ENCODE results near the gene PPP2R2D. TPM values are rescaled to one million over a fixed set of nuclear protein-coding genes. Genes with fewer than 3 reads are reported as not detected.

PPP2R2D gene
- total RNA-seq, 4 donors from 2014 or later, result 18.6 to 27.5 (median 22.1) TPM

GRCh38 chr10:131944412-131944811 lies 43.6 kb downstream of the PPP2R2D start:
- H3K4me3 ChIP-seq, result no peak overlapping the region
- H3K9me3 ChIP-seq, result no peaks in the 10 kb centered on the region
- peaks cover 8 to 98% (median 14%) of the 10 kb centered on the region in 3 donors for H3K36me3 ChIP-seq
- H3K4me1 ChIP-seq, result peaks cover 0 to 43% (median 7%) of the 10 kb centered on the region in 3 donors
- H3K27ac ChIP-seq, result no peak overlapping the region
- no peak for DNase-seq
- H3K27me3 ChIP-seq, result no peaks in the 10 kb centered on the region
- TF ChIP-seq, protein P1, sequence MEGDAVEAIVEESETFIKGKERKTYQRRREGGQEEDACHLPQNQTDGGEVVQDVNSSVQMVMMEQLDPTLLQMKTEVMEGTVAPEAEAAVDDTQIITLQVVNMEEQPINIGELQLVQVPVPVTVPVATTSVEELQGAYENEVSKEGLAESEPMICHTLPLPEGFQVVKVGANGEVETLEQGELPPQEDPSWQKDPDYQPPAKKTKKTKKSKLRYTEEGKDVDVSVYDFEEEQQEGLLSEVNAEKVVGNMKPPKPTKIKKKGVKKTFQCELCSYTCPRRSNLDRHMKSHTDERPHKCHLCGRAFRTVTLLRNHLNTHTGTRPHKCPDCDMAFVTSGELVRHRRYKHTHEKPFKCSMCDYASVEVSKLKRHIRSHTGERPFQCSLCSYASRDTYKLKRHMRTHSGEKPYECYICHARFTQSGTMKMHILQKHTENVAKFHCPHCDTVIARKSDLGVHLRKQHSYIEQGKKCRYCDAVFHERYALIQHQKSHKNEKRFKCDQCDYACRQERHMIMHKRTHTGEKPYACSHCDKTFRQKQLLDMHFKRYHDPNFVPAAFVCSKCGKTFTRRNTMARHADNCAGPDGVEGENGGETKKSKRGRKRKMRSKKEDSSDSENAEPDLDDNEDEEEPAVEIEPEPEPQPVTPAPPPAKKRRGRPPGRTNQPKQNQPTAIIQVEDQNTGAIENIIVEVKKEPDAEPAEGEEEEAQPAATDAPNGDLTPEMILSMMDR (IDR thresholded peaks at IDR 0.05), result no peak
- 87 to 100% methylated on average over 1 to 3 of the region's 4 CpGs for WGBS, 2 donors
- intact Hi-C loops (cut with DNase I), result no loop called here

DNA sequence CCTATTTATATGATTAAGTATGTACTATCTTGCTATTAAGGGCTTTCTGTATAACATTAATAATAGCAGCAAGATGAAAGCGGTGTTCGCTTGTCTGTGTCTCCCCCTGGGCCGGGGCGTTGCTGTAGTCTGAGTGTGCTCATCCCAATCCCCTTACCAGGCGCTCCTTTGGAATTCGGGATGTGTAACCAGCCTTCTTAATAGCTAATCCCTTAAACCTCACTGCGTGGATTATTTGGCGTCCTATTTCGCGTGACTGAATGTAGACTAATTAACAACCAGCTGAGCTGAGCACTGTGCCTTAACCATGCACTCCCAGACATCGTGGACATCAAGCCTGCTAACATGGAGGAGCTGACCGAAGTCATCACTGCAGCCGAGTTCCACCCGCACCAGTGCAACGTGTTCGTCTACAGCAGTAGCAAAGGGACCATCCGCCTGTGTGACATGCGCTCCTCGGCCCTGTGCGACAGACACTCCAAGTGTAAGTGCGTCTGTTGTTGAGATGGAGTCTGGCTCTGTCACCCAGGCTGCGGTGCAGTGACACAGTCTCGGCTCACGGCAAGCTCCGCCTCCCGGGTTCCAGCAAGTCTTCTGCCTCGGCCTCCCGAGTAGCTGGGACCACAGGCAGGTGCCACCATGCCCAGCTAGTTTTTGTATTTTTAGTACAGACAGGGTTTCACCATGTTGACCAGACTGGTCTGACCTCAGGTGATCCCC lies 44.3 kb downstream of the PPP2R2D start:
- no peaks in the 10 kb centered on the region for H3K9me3 ChIP-seq
- no peak for DNase-seq
- intact Hi-C loops (cut with DNase I), result no loop called here

DNA sequence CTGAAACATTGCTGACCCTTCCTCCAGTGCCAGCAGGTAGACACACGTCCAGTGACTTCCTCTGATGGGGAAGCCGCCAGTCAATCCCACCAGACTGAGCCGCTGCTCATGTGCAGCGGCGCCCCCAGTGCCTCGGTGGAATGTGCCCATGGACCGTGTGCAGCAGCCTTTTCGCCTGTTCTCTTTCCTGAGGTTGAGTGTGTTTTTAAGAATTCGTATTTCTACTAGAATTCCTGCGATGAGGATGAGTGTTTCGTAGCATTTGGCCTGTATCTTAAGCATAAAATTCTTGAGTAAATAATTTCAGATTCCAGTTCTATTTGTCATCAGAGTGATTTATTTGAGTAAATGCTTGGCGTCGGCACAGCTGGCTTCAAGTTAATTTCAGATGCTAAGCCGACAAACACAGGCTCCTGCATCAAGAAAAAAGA lies 45.5 kb downstream of the PPP2R2D start:
- Histone ChIP-seq H3K4me1 (peaks cover 0 to 43% (median 7%) of the 10 kb centered on the region in 3 donors), H3K27ac (peak overlapping the region in 1 of 4 donors; percentile 54), H3K36me3 (peaks cover 8 to 96% (median 24%) of the 10 kb centered on the region in 3 donors), H3K4me3 (no peak overlapping the region), H3K9me3 (no peaks in the 10 kb centered on the region), H3K27me3 (no peaks in the 10 kb centered on the region)
- no peak for DNase-seq
- TF ChIP-seq POLR2A (IDR thresholded peaks at IDR 0.05), result no peak
- TF ChIP-seq, protein P1 (IDR thresholded peaks at IDR 0.05), result no peak
- WGBS, 2 donors, result 42 to 67% methylated on average over 14 of the region's 14 CpGs
- intact Hi-C loops (cut with DNase I), result no loop called here

More for the DNA sequence above, 44.3 kb downstream of the PPP2R2D start:
- no peaks in the 10 kb centered on the region for H3K27me3 ChIP-seq
- H3K4me3 ChIP-seq, result no peak overlapping the region
- H3K27ac ChIP-seq, result no peak overlapping the region
- 93 to 95% methylated on average over 20 to 21 of the region's 28 CpGs for WGBS, 2 donors
- peaks cover 8 to 96% (median 18%) of the 10 kb centered on the region in 3 donors for H3K36me3 ChIP-seq
- TF ChIP-seq, protein P1 (IDR thresholded peaks at IDR 0.05), result no peak
- no peak for TF ChIP-seq POLR2A (IDR thresholded peaks at IDR 0.05)
- H3K4me1 ChIP-seq, result peaks cover 0 to 43% (median 7%) of the 10 kb centered on the region in 3 donors

DNA sequence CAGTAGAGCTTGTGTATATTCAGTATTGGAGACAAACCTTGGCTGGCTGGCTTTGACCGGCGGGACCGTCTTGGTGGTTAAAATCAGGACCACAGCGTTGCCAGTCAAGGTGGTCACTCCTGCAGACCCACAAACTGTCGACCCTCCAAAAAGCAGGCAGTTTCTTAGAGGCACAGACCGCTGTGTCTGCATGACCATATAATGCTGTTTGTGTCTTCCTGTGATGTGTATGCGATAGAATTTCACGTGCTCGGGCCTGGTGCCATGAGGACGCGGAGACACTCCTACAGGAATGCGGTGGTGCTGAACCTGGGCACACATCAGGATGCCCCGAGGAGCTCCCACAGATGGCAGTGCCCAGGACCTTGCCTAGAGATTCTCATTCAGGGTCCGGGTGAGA lies 46.1 kb downstream of the PPP2R2D start:
- no peaks in the 10 kb centered on the region for H3K9me3 ChIP-seq
- WGBS, 2 donors, result 86 to 98% methylated on average over 6 to 12 of the region's 14 CpGs
- H3K36me3 ChIP-seq, result peaks cover 8 to 96% (median 25%) of the 10 kb centered on the region in 3 donors
- peaks cover 0 to 43% (median 7%) of the 10 kb centered on the region in 3 donors for H3K4me1 ChIP-seq
- H3K4me3 ChIP-seq, result no peak overlapping the region
- no peak for TF ChIP-seq POLR2A (IDR thresholded peaks at IDR 0.05)
- TF ChIP-seq, protein P1 (IDR thresholded peaks at IDR 0.05), result no peak
- no peak for DNase-seq
- intact Hi-C loops (cut with DNase I), result no loop called here
- H3K27ac ChIP-seq, result peak overlapping the region in 2 of 4 donors; percentile 9 to 54
- no peaks in the 10 kb centered on the region for H3K27me3 ChIP-seq

DNA sequence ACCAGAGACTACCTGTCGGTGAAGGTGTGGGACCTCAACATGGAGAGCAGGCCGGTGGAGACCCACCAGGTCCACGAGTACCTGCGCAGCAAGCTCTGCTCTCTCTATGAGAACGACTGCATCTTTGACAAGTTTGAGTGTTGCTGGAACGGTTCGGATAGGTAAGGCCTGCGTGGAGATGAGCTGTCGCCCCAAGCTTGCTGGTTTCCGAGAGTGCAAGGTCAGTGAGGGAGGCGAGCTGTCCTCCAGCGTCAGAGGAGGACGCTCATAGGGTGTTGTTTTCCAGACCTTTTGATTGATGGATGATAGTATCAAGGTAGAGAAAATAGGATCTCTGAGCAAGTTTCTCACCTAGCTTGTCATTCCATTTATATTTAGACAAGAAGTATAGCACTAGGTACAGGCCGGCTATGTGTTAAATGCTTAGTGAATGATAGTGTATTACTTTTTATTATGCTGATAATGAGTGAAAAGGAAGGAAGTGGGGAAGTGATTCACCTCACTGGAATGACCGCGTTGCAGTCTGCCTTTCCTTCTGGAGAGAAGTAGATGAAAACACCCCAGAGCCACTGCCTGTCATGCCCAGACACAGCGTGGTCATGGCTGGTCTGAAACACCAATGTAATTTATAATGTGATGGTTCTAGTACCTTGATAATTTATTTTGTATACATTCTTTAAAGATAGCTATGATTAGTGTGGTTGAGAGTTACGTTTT lies 47.0 kb downstream of the PPP2R2D start:
- Histone ChIP-seq H3K4me1 (peaks cover 0 to 41% (median 7%) of the 10 kb centered on the region in 3 donors), H3K4me3 (no peak overlapping the region), H3K27ac (no peak overlapping the region), H3K27me3 (no peaks in the 10 kb centered on the region), H3K9me3 (no peaks in the 10 kb centered on the region), H3K36me3 (peaks cover 8 to 89% (median 23%) of the 10 kb centered on the region in 3 donors)
- no peak for TF ChIP-seq POLR2A (IDR thresholded peaks at IDR 0.05)
- TF ChIP-seq, protein P1 (IDR thresholded peaks at IDR 0.05), result no peak
- intact Hi-C loops (cut with DNase I), result no loop called here
- WGBS, 2 donors, result 65 to 76% methylated on average over 16 to 18 of the region's 18 CpGs
- no peak for DNase-seq
